Measurements from ENCODE around the gene SLC1A5. TPM values are rescaled to one million over a fixed set of nuclear protein-coding genes. Genes with fewer than 3 reads are reported as not detected.
A peak's percentile ranks its signal among the peaks of the same experiment; 100 is the strongest.

The SLC1A5 gene
- total RNA-seq, 4 donors from 2014 or later, result 19.8 to 104 (median 91.4) TPM

DNA sequence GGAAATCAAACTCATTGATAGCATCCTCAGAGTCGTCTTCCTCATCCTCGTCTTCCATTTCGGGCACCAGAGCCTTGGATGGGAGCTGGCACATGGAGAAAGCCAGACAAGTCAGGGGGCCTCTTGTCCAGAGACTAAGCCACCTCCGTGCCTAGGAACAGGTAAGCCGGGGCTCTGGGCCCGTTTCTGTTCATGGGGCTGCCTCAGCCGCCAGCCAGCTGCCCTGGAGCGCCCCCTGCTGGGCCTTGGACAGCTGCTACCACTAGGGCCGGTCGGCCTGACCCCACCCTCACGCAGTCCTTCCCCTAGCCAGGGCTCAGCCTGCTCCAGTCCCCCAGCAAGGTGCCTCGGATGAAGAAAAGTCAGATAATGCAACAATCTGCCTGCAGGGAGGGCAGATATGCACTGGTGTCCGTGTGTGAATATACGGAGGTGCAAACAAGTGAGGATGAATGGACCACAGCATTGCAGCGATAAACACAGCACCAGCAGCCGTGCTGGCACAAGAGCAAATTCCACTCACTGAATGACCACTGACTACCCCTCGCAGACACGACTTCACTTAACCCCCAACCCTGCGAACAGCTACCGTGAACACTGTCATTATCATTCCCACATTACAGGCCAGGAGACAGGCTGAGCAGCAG is 59.6 kb downstream of the SLC1A5 start:
- in situ Hi-C loops (cut with MboI; ENCODE audit: low pct_ligation_motif_present in 1 of 4, low pct_unique_long_range_greater_than_20kb in 1 of 4, low sequenced_read_pairs in 3 of 4) (no loop called here), intact Hi-C loops (cut with DNase I; ENCODE audit: low total_unique reads) (loop anchor here (2.0 kb wide), 1 partner anchor 24 kb away; no protein-coding TSS in a partner anchor)
- peak overlapping the region in 2 of 4 donors; percentile 30 to 42 for H3K27ac ChIP-seq
- H3K36me3 ChIP-seq, result peaks cover 0 to 59% (median 19%) of the 10 kb centered on the region in 4 donors
- peak; percentile 80 for DNase-seq
- no peak overlapping the region for H3K4me3 ChIP-seq
- no peaks in the 10 kb centered on the region for H3K4me1 ChIP-seq
- 37 to 40% methylated on average over 1 to 20 of the region's 20 CpGs for WGBS, 2 donors (ENCODE audit: low coverage in 1 of 2)
- H3K9me3 ChIP-seq, result no peaks in the 10 kb centered on the region
- no peaks in the 10 kb centered on the region for H3K27me3 ChIP-seq
- no peak for TF ChIP-seq POLR2A (IDR thresholded peaks at IDR 0.05)
- TF ChIP-seq, protein P1, sequence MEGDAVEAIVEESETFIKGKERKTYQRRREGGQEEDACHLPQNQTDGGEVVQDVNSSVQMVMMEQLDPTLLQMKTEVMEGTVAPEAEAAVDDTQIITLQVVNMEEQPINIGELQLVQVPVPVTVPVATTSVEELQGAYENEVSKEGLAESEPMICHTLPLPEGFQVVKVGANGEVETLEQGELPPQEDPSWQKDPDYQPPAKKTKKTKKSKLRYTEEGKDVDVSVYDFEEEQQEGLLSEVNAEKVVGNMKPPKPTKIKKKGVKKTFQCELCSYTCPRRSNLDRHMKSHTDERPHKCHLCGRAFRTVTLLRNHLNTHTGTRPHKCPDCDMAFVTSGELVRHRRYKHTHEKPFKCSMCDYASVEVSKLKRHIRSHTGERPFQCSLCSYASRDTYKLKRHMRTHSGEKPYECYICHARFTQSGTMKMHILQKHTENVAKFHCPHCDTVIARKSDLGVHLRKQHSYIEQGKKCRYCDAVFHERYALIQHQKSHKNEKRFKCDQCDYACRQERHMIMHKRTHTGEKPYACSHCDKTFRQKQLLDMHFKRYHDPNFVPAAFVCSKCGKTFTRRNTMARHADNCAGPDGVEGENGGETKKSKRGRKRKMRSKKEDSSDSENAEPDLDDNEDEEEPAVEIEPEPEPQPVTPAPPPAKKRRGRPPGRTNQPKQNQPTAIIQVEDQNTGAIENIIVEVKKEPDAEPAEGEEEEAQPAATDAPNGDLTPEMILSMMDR (IDR thresholded peaks at IDR 0.05), result peak; percentile 88 to 96 (median 93)

DNA sequence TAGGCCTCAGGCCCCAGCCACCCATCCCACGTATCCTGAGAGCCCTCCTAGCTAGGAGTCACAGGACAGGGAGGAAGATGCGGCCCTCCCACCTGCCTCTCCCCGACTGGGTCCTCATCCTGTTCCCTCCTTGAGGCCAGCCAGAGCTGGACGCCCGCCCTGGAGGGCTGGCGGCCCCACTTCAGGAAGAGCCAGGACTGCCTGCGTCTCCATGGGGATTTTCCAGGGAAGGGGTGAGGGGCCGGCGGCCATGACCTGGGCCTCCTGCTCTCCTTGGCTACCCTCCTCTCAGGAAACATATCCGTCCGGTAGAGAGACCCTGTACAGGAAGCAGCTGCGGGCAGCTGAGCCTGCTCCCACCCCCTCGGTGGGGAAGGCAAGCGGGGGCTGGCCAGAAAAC is 60.2 kb downstream of the SLC1A5 start:
- in situ Hi-C loops (cut with MboI; ENCODE audit: low pct_ligation_motif_present in 1 of 4, low pct_unique_long_range_greater_than_20kb in 1 of 4, low sequenced_read_pairs in 3 of 4), result no loop called here
- no peaks in the 10 kb centered on the region for H3K27me3 ChIP-seq
- no peaks in the 10 kb centered on the region for H3K9me3 ChIP-seq
- TF ChIP-seq, protein P1 (IDR thresholded peaks at IDR 0.05), result no peak
- peak in 1 of 3 donors; percentile 3 for TF ChIP-seq POLR2AphosphoS5 (IDR thresholded peaks at IDR 0.05)
- peak overlapping the region in 2 of 4 donors; percentile 30 to 42 for H3K27ac ChIP-seq
- no peak for DNase-seq
- intact Hi-C loops (cut with DNase I; ENCODE audit: low total_unique reads), result loop anchor here (2.0 kb wide), 1 partner anchor 23 kb away; no protein-coding TSS in a partner anchor
- WGBS, 2 donors (ENCODE audit: low coverage in 1 of 2), result 74 to 100% methylated on average over 1 to 3 of the region's 14 CpGs
- no peak overlapping the region for H3K4me3 ChIP-seq
- H3K4me1 ChIP-seq, result no peaks in the 10 kb centered on the region
- peaks cover 0 to 59% (median 18%) of the 10 kb centered on the region in 4 donors for H3K36me3 ChIP-seq

DNA sequence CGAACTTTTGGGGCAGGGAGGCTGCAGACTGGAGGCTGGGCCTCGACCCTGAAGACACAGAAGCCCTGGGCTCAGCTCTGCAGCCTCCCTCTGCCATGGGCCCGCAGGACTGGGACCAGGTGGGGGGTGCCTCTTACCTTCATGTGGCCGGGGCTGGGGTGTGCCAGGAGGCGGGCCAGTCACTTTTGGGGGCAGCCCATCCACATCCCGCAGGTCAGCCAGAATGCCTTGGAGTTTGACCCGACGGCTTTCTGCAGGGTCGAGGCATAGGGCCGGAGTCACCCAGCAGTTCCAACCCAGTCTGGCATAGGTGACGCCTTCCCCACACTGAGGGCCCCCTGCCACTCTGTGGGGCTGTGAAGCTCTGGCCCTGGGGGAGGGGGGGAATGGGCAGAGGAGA is 60.6 kb downstream of the SLC1A5 start:
- no peak for DNase-seq
- intact Hi-C loops (cut with DNase I; ENCODE audit: low total_unique reads) (loop anchor here (2.0 kb wide), 1 partner anchor 23 kb away; no protein-coding TSS in a partner anchor), in situ Hi-C loops (cut with MboI; ENCODE audit: low pct_ligation_motif_present in 1 of 4, low pct_unique_long_range_greater_than_20kb in 1 of 4, low sequenced_read_pairs in 3 of 4) (no loop called here)
- H3K9me3 ChIP-seq, result no peaks in the 10 kb centered on the region
- no peaks in the 10 kb centered on the region for H3K27me3 ChIP-seq
- peaks cover 0 to 59% (median 17%) of the 10 kb centered on the region in 4 donors for H3K36me3 ChIP-seq
- 69 to 84% methylated on average over 2 to 8 of the region's 11 CpGs for WGBS, 2 donors (ENCODE audit: low coverage in 1 of 2)
- H3K27ac ChIP-seq, result peak overlapping the region in 1 of 4 donors; percentile 42
- TF ChIP-seq POLR2AphosphoS5 (IDR thresholded peaks at IDR 0.05) (no peak), POLR2A (IDR thresholded peaks at IDR 0.05) (no peak), EP300 (IDR thresholded peaks at IDR 0.05; ENCODE audit: low read depth) (no peak)
- TF ChIP-seq, protein P1 (IDR thresholded peaks at IDR 0.05), result no peak
- H3K4me3 ChIP-seq, result no peak overlapping the region
- no peaks in the 10 kb centered on the region for H3K4me1 ChIP-seq

DNA sequence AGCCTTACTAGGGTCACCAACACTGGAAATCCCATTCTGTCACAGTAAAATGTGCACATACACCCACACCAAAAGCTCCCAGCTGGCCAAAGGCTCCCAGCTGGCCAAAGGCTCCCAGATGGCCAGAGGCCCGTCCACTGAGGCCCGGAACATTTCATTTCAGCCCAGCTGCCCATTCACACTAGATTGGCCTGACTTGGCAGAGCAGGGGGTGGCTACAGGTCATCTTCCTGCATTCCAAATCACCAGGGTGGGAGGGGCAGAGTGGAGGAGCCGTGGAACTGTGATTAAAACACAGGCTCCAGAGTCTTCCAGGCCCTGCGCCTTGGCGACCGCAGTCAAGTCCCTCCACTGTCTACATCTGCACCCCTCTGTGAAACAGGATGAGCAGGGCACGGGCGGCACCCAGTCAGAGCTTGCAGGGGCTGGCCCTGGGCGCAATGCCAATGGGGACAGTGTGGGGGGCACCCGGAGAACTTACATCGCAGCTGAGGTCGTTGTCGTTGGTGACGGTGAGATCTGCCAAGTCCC is 61.4 kb downstream of the SLC1A5 start:
- Histone ChIP-seq H3K27ac (no peak overlapping the region), H3K36me3 (peaks cover 0 to 61% (median 19%) of the 10 kb centered on the region in 4 donors), H3K4me3 (no peak overlapping the region), H3K27me3 (no peaks in the 10 kb centered on the region), H3K9me3 (no peaks in the 10 kb centered on the region), H3K4me1 (no peaks in the 10 kb centered on the region)
- WGBS, 2 donors (ENCODE audit: low coverage in 1 of 2), result 52 to 86% methylated on average over 3 to 14 of the region's 14 CpGs
- TF ChIP-seq POLR2AphosphoS5 (IDR thresholded peaks at IDR 0.05), result no peak
- no peak for TF ChIP-seq POLR2A (IDR thresholded peaks at IDR 0.05)
- TF ChIP-seq, protein P1 (IDR thresholded peaks at IDR 0.05), result no peak
- no peak for TF ChIP-seq EP300 (IDR thresholded peaks at IDR 0.05; ENCODE audit: low read depth)
- no peak for DNase-seq
- in situ Hi-C loops (cut with MboI; ENCODE audit: low pct_ligation_motif_present in 1 of 4, low pct_unique_long_range_greater_than_20kb in 1 of 4, low sequenced_read_pairs in 3 of 4), result no loop called here
- intact Hi-C loops (cut with DNase I; ENCODE audit: low total_unique reads), result no loop called here
